ENCODE measurements around the gene RALGDS. TPM values are rescaled to one million over a fixed set of nuclear protein-coding genes. Genes with fewer than 3 reads are reported as not detected.
A peak's percentile ranks its signal among the peaks of the same experiment; 100 is the strongest.

RALGDS gene
- total and polyA plus RNA-seq, 9 of the 15 experiments (the other 6 are each of a cell fraction or from before 2014, with no cell fraction given), result 0.75 to 43.3 (median 27.1) TPM

DNA sequence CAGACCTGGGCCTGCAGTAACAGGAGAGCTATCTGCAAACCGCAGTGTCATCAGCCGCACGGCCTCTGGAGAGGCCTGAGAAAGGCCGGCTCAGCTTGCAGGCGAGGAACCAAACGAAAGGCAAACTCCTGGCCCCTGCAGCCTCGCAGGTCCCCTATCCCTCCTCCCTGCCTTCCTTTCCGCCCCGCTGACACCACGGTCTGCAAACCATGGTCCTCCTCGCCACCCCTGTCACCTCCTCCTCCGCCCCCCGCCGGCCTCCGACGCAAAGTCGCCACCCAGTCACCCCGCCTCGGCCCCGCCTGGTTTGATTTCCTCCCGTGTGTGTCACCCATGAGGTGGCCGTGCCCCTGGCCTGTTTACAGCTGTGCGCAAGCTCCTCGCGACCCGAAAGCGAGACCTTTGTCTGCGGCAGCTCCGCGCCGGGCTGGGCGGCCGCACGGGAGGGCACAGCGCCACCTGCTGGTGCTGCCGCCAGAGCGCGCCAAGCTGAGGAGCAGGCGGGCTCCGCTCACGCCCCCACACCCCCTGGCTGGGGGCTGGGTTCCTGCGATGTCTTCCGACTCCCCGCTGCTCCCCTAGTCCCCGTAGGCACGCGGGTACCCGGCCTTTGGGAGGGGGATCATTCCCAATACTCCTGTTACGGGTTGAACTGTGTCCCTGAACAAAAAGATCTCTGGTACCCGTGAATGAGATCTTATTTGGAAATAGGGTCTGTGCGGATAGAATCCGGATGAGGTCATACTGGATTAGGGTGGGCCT is 23.3 kb upstream of the RALGDS start (continued):
- TF ChIP-seq, protein P1, sequence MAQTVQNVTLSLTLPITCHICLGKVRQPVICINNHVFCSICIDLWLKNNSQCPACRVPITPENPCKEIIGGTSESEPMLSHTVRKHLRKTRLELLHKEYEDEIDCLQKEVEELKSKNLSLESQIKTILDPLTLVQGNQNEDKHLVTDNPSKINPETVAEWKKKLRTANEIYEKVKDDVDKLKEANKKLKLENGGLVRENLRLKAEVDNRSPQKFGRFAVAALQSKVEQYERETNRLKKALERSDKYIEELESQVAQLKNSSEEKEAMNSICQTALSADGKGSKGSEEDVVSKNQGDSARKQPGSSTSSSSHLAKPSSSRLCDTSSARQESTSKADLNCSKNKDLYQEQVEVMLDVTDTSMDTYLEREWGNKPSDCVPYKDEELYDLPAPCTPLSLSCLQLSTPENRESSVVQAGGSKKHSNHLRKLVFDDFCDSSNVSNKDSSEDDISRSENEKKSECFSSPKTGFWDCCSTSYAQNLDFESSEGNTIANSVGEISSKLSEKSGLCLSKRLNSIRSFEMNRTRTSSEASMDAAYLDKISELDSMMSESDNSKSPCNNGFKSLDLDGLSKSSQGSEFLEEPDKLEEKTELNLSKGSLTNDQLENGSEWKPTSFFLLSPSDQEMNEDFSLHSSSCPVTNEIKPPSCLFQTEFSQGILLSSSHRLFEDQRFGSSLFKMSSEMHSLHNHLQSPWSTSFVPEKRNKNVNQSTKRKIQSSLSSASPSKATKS (CRISPR knock-in tag; IDR thresholded peaks at IDR 0.05), result no peak
- TF ChIP-seq, protein P2, sequence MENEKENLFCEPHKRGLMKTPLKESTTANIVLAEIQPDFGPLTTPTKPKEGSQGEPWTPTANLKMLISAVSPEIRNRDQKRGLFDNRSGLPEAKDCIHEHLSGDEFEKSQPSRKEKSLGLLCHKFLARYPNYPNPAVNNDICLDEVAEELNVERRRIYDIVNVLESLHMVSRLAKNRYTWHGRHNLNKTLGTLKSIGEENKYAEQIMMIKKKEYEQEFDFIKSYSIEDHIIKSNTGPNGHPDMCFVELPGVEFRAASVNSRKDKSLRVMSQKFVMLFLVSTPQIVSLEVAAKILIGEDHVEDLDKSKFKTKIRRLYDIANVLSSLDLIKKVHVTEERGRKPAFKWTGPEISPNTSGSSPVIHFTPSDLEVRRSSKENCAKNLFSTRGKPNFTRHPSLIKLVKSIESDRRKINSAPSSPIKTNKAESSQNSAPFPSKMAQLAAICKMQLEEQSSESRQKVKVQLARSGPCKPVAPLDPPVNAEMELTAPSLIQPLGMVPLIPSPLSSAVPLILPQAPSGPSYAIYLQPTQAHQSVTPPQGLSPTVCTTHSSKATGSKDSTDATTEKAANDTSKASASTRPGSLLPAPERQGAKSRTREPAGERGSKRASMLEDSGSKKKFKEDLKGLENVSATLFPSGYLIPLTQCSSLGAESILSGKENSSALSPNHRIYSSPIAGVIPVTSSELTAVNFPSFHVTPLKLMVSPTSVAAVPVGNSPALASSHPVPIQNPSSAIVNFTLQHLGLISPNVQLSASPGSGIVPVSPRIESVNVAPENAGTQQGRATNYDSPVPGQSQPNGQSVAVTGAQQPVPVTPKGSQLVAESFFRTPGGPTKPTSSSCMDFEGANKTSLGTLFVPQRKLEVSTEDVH (IDR thresholded peaks at IDR 0.05; ENCODE audit: low read depth, partially characterized antibody), result peak; percentile 51
- TF ChIP-seq NRF1 (conservative IDR thresholded peaks at IDR 0.05 in 1 of 2, IDR thresholded peaks at IDR 0.05 in 1 of 2) (peak; percentile 82 to 84), TFAM (CRISPR knock-in tag; conservative IDR thresholded peaks at IDR 0.05) (no peak), ZFP36 (IDR thresholded peaks at IDR 0.05; ENCODE audit: low read depth, low read length, partially characterized antibody) (no peak), ZNF436 (CRISPR knock-in tag; IDR thresholded peaks at IDR 0.05) (no peak), TRIM28 (IDR thresholded peaks at IDR 0.05) (no peak), KLF10 (CRISPR knock-in tag; IDR thresholded peaks at IDR 0.05) (no peak), POLR3A (IDR thresholded peaks at IDR 0.05; ENCODE audit: borderline replicate concordance, extremely low read depth, insufficient read depth, insufficient read length) (no peak), LCOR (CRISPR knock-in tag; IDR thresholded peaks at IDR 0.05) (no peak), HNRNPL (IDR thresholded peaks at IDR 0.05; ENCODE audit: low read depth, low read length) (no peak)
- TF ChIP-seq, protein P3, sequence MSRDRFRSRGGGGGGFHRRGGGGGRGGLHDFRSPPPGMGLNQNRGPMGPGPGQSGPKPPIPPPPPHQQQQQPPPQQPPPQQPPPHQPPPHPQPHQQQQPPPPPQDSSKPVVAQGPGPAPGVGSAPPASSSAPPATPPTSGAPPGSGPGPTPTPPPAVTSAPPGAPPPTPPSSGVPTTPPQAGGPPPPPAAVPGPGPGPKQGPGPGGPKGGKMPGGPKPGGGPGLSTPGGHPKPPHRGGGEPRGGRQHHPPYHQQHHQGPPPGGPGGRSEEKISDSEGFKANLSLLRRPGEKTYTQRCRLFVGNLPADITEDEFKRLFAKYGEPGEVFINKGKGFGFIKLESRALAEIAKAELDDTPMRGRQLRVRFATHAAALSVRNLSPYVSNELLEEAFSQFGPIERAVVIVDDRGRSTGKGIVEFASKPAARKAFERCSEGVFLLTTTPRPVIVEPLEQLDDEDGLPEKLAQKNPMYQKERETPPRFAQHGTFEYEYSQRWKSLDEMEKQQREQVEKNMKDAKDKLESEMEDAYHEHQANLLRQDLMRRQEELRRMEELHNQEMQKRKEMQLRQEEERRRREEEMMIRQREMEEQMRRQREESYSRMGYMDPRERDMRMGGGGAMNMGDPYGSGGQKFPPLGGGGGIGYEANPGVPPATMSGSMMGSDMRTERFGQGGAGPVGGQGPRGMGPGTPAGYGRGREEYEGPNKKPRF (IDR thresholded peaks at IDR 0.05; ENCODE audit: low read depth, low read length), result no peak
- TF ChIP-seq, protein P4, sequence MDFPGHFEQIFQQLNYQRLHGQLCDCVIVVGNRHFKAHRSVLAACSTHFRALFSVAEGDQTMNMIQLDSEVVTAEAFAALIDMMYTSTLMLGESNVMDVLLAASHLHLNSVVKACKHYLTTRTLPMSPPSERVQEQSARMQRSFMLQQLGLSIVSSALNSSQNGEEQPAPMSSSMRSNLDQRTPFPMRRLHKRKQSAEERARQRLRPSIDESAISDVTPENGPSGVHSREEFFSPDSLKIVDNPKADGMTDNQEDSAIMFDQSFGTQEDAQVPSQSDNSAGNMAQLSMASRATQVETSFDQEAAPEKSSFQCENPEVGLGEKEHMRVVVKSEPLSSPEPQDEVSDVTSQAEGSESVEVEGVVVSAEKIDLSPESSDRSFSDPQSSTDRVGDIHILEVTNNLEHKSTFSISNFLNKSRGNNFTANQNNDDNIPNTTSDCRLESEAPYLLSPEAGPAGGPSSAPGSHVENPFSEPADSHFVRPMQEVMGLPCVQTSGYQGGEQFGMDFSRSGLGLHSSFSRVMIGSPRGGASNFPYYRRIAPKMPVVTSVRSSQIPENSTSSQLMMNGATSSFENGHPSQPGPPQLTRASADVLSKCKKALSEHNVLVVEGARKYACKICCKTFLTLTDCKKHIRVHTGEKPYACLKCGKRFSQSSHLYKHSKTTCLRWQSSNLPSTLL (IDR thresholded peaks at IDR 0.05), result no peak
